H1 (cell line): Measurements from ENCODE around the gene ANKH. TPM values are rescaled to one million over a fixed set of nuclear protein-coding genes. Genes with fewer than 3 reads are reported as not detected.

Experiments
- CTCF ChIA-PET: fragments of 300-600 bp; sonication (Branson Sonifier 250); formaldehyde crosslinking; loops from one replicate; lab custom pipeline; 2021; ENCODE audit not compliant: partially characterized antibody; lab: Charles Lee
- POLR2A ChIA-PET: fragments of 300-600 bp; sonication (Branson Sonifier 250); formaldehyde crosslinking; loops from one replicate; lab custom pipeline; 2021; ENCODE audit warnings: inconsistent platforms; ENCODE audit not compliant: partially characterized antibody; lab: Charles Lee
- DNase-seq, 2 experiments: peaks; one replicate each; pipeline versions ENCODE4 v3.0.0 to v3.0.0-alpha.2; 2010 to 2022; ENCODE audit warnings: low spot score in 2 of 2, low read depth in 1 of 2, mixed read lengths in 1 of 2
- FAIRE-seq: peaks from 2 replicates; lab custom pipeline; 2011; peaks lifted over from hg19 to GRCh38; lab: Jason Lieb, UNC
- H2AFZ ChIP-seq: 2 replicates; pipeline ENCODE4 v1.8.1; 2012; ENCODE audit warnings: low read length, inconsistent platforms
- H2AK5ac ChIP-seq: 2 replicates; pipeline ENCODE4 v1.6.1; 2013; ENCODE audit warnings: low read depth, low read length
- H2BK120ac ChIP-seq: replicated peaks from 2 replicates; pipeline ENCODE3; 2013; ENCODE audit warnings: low read depth, low read length, inconsistent platforms
- H2BK12ac ChIP-seq: 2 replicates; pipeline ENCODE4 v1.6.1; 2013; ENCODE audit warnings: low read depth, low read length
- H2BK15ac ChIP-seq: 2 replicates; pipeline ENCODE4 v1.6.1; 2013; ENCODE audit warnings: low read length
- H2BK20ac ChIP-seq: 2 replicates; pipeline ENCODE4 v1.6.1; 2013; ENCODE audit warnings: low read length
- H2BK5ac ChIP-seq: 2 replicates; pipeline ENCODE4 v1.6.1; 2013; ENCODE audit warnings: low read depth, low read length
- H3K14ac ChIP-seq: 2 replicates; pipeline ENCODE4 v1.6.1; 2013; ENCODE audit warnings: inconsistent platforms; ENCODE audit not compliant: insufficient read length
- H3K18ac ChIP-seq: 2 replicates; pipeline ENCODE4 v1.6.1; 2013; ENCODE audit warnings: low read length; ENCODE audit errors: extremely low read depth
- H3K23ac ChIP-seq: 2 replicates; pipeline ENCODE4 v1.6.1; 2013; ENCODE audit warnings: inconsistent platforms; ENCODE audit not compliant: insufficient read length
- H3K23me2 ChIP-seq: 2 replicates; pipeline ENCODE4 v1.6.1; 2013; ENCODE audit warnings: low read depth, low read length
- H3K27ac ChIP-seq: 2 replicates; pipeline ENCODE4 v1.6.1; 2011; ENCODE audit warnings: low read depth, low read length, inconsistent platforms
- H3K27me3 ChIP-seq, 4 experiments: replicated peaks in 1 of 4; 1 replicate in 1 of 4; 2 replicates in 3 of 4; pipeline versions ENCODE4 v1.6.1 to v1.8.1; 2011 to 2013; ENCODE audit warnings: low read length in 3 of 4, mild to moderate bottlenecking in 3 of 4, inconsistent platforms in 2 of 4, mixed read lengths in 2 of 4, moderate library complexity in 1 of 4; ENCODE audit not compliant: control insufficient read depth in 3 of 4, insufficient read depth in 3 of 4; ENCODE audit errors: extremely low read depth in 1 of 4
- H3K36me3 ChIP-seq, 4 experiments: 2 replicates each; pipeline versions ENCODE4 v1.6.1 to v1.8.1; 2011 to 2013; ENCODE audit warnings: mild to moderate bottlenecking in 4 of 4, low read length in 3 of 4, moderate library complexity in 2 of 4, control low read depth in 1 of 4, inconsistent platforms in 1 of 4; ENCODE audit not compliant: insufficient read depth in 4 of 4, control insufficient read depth in 2 of 4
- H3K4ac ChIP-seq: replicated peaks from 2 replicates; pipeline ENCODE3; 2013; ENCODE audit warnings: low read length, low read depth, mixed read lengths, inconsistent platforms; ENCODE audit not compliant: insufficient read length
- H3K4me1 ChIP-seq, 4 experiments: replicated peaks in 1 of 4; 1 replicate in 1 of 4; 2 replicates in 3 of 4; pipeline versions ENCODE4 v1.6.1 to v1.8.1; 2011 to 2013; ENCODE audit warnings: low read length in 3 of 4, inconsistent platforms in 2 of 4, mixed read lengths in 1 of 4; ENCODE audit not compliant: insufficient read depth in 4 of 4, control insufficient read depth in 3 of 4
- H3K4me2 ChIP-seq, 2 experiments: 2 replicates each; pipeline versions ENCODE4 v1.6.1 to v1.8.1; 2011 to 2013; ENCODE audit warnings: low read depth in 2 of 2, low read length in 2 of 2, control low read depth in 1 of 2, inconsistent platforms in 1 of 2, mild to moderate bottlenecking in 1 of 2; ENCODE audit not compliant: insufficient read depth in 1 of 2
- H3K4me3 ChIP-seq, 4 experiments: fragments of 200-600, 300-600 bp in 1 of 4; sonication (generic), shearing (Covaris generic), sonication (Bioruptor Twin) in 1 of 4; 2 replicates each; pipeline versions ENCODE4 v1.5.1 to v1.8.1; 2011 to 2016; ENCODE audit warnings: low read length in 4 of 4, low read depth in 3 of 4, control low read depth in 2 of 4, inconsistent platforms in 2 of 4, mild to moderate bottlenecking in 2 of 4, mixed read lengths in 1 of 4, moderate library complexity in 1 of 4; ENCODE audit not compliant: insufficient read depth in 2 of 4; ENCODE audit errors: extremely low read depth in 1 of 4
- H3K56ac ChIP-seq: replicated peaks from 2 replicates; pipeline ENCODE3; 2013; ENCODE audit warnings: low read depth, mild to moderate bottlenecking, mixed read lengths, low read length, inconsistent platforms; ENCODE audit not compliant: insufficient read length
- H3K79me1 ChIP-seq: 2 replicates; pipeline ENCODE4 v1.6.1; 2013; ENCODE audit warnings: low read depth, low read length, control low read depth
- H3K79me2 ChIP-seq, 2 experiments: 2 replicates each; pipeline versions ENCODE4 v1.6.1 to v1.8.1; 2012 to 2013; ENCODE audit warnings: low read length in 2 of 2, mild to moderate bottlenecking in 2 of 2, inconsistent platforms in 1 of 2; ENCODE audit not compliant: insufficient read depth in 2 of 2, control insufficient read depth in 1 of 2
- H3K9ac ChIP-seq, 4 experiments: replicated peaks in 1 of 4; 1 replicate in 1 of 4; 2 replicates in 3 of 4; pipeline versions ENCODE4 v1.6.1 to v1.8.1; 2011 to 2013; ENCODE audit warnings: low read depth in 3 of 4, low read length in 3 of 4, control low read depth in 2 of 4, mild to moderate bottlenecking in 2 of 4, moderate library complexity in 2 of 4, inconsistent platforms in 1 of 4; ENCODE audit errors: extremely low read depth in 1 of 4
- H3K9me3 ChIP-seq, 2 experiments: 2 replicates each; pipeline versions ENCODE4 v1.6.1 to v1.8.1; 2012 to 2013; ENCODE audit warnings: mild to moderate bottlenecking in 2 of 2, moderate library complexity in 2 of 2, control low read depth in 1 of 2, inconsistent platforms in 1 of 2, low read depth in 1 of 2, low read length in 1 of 2, mixed read lengths in 1 of 2; ENCODE audit not compliant: insufficient read depth in 2 of 2
- H4K20me1 ChIP-seq, 2 experiments: replicated peaks in 1 of 2; 2 replicates each; pipeline versions ENCODE3 to v1.8.1; 2011 to 2013; ENCODE audit warnings: inconsistent platforms in 2 of 2, low read length in 2 of 2, mild to moderate bottlenecking in 1 of 2; ENCODE audit not compliant: insufficient read depth in 2 of 2, control insufficient read depth in 1 of 2
- H4K5ac ChIP-seq: 2 replicates; pipeline ENCODE4 v1.6.1; 2013; ENCODE audit warnings: low read length, low read depth, mixed read lengths, inconsistent platforms; ENCODE audit not compliant: insufficient read length
- H4K8ac ChIP-seq: 2 replicates; pipeline ENCODE4 v1.8.0; 2013; ENCODE audit warnings: mild to moderate bottlenecking, moderate library complexity, low read length, inconsistent platforms; ENCODE audit not compliant: insufficient read depth; ENCODE audit errors: extremely low read depth
- H4K91ac ChIP-seq: replicated peaks from 2 replicates; pipeline ENCODE3; 2013; ENCODE audit warnings: low read length, mixed read lengths, inconsistent platforms; ENCODE audit not compliant: insufficient read length
- ATF3 ChIP-seq: IDR thresholded peaks from 2 replicates; pipeline ENCODE4 v1.6.1; 2011; ENCODE audit warnings: low read depth, mild to moderate bottlenecking, low read length; ENCODE audit not compliant: insufficient read depth
- BACH1 ChIP-seq: IDR thresholded peaks from 2 replicates; pipeline ENCODE4 v1.6.1; 2012; ENCODE audit warnings: low read length, improper control_type of control experiment
- CREB1 ChIP-seq: IDR thresholded peaks from 2 replicates; pipeline ENCODE4 v1.6.1; 2012; ENCODE audit warnings: inconsistent platforms
- NRF1 ChIP-seq: IDR thresholded peaks from 2 replicates; pipeline ENCODE4 v1.6.1; 2011; ENCODE audit warnings: mild to moderate bottlenecking, low read depth, low read length, improper control_type of control experiment
- RXRA ChIP-seq: IDR thresholded peaks from 2 replicates; pipeline ENCODE4 v1.6.1; 2011; ENCODE audit warnings: low read depth, mild to moderate bottlenecking, low read length, moderate library complexity; ENCODE audit not compliant: insufficient read depth
- TAF1 ChIP-seq: IDR thresholded peaks from 2 replicates; pipeline ENCODE4 v1.6.1; 2011; ENCODE audit warnings: mild to moderate bottlenecking, low read depth, low read length
- TCF12 ChIP-seq: IDR thresholded peaks from 2 replicates; pipeline ENCODE4 v1.6.1; 2011; ENCODE audit warnings: low read depth, mild to moderate bottlenecking, low read length
- ZNF274 ChIP-seq: IDR thresholded peaks from 2 replicates; pipeline ENCODE4 v1.7.0; 2012; ENCODE audit warnings: low read length, borderline replicate concordance; ENCODE audit errors: extremely low read depth
- WGBS, 2 experiments: shearing (Covaris generic) in 1 of 2; methylation state at CpG; one replicate each; pipeline versions ENCODE4 v1.1.6 to v1.1.7; 2013 to 2015; ENCODE audit warnings: low lambda C conversion rate in 2 of 2, mixed read lengths in 2 of 2, inconsistent platforms in 1 of 2, low coverage in 1 of 2, missing lambda C conversion rate in 1 of 2; ENCODE audit not compliant: insufficient replicate concordance in 2 of 2, insufficient coverage in 1 of 2, insufficient read length in 1 of 2; ENCODE audit errors: extremely low coverage in 1 of 2, missing lambda C conversion rate in 1 of 2; 5-methylcytosine and 5-hydroxymethylcytosine counted together
- polyA plus RNA-seq, 7 experiments: library from polyadenylated mRNA; depleted of rRNA in 3 of 7; stranded (reverse) in 5 of 7; unstranded in 2 of 7; fragments of >200 nt in 5 of 7; fragments of 200-250 nt in 2 of 7; gene quantifications; 1 replicate in 5 of 7; 2 replicates in 1 of 7; 4 replicates in 1 of 7; pipeline versions ENCODE4 v1.2.1 to v1.2.3, GENCODE V29; 2011 to 2013; ENCODE audit warnings: missing spikeins in 2 of 7, mixed read lengths in 2 of 7
- total RNA-seq: library from RNA; stranded (reverse); fragmentation: NEBNext Ultra II Directional; extraction: Animal tissue kit (Norgen Biotek cat#: 25700); gene quantifications from 2 replicates; pipeline ENCODE4 v1.2.1, GENCODE V29; 2021

The ANKH gene
- total and polyA plus RNA-seq, 2 of the 8 experiments (the other 6 are each of a cell fraction or from before 2014, with no cell fraction given) = 5.3 to 13.0 TPM

GRCh38 chr5:14669415-14669814 is 202.2 kb downstream of the ANKH start:
- Histone ChIP-seq H2BK15ac (no peak overlapping the region), H3K4me1 (peaks cover 6 to 16% (median 13%) of the 10 kb centered on the region in 4 experiments; a peak in 5 of 7 replicates), H3K27ac (no peak overlapping the region), H4K5ac (no peak overlapping the region), H3K4me3 (no peak overlapping the region), H2AK5ac (no peak overlapping the region), H4K8ac (no peak overlapping the region), H3K27me3 (peaks cover 0 to 5% (median 3%) of the 10 kb centered on the region in 4 experiments; a peak in 3 of 7 replicates), H3K56ac (no peak overlapping the region), H3K9me3 (no peaks in the 10 kb centered on the region), H3K23me2 (no peaks in the 10 kb centered on the region), H3K36me3 (no peaks in the 10 kb centered on the region), H2BK5ac (no peak overlapping the region), H2BK120ac (no peak overlapping the region), H3K4me2 (no peak overlapping the region), H3K9ac (no peak overlapping the region), H3K18ac (no peak overlapping the region), H3K23ac (no peak overlapping the region), H2BK12ac (no peak overlapping the region), H4K20me1 (peaks cover 0 to 5% of the 10 kb centered on the region in 2 experiments), H3K14ac (no peak overlapping the region), H3K79me1 (peaks cover 12% of the 10 kb centered on the region; the same call in 1 of the 2 replicates), H2AFZ (no peak overlapping the region), H3K79me2 (peaks cover 0 to 75% of the 10 kb centered on the region in 2 experiments; a peak in 3 of 4 replicates), H2BK20ac (no peak overlapping the region), H4K91ac (no peak overlapping the region), H3K4ac (no peak overlapping the region)
- no peak for TF ChIP-seq RXRA
- TF ChIP-seq BACH1 = no peak
- TF ChIP-seq CREB1 = no peak
- TF ChIP-seq NRF1 = no peak
- TF ChIP-seq TAF1 = no peak
- TF ChIP-seq ZNF274 = no peak
- TF ChIP-seq TCF12 = no peak
- TF ChIP-seq ATF3 = no peak
- ChIA-PET POLR2A (no interaction called here), CTCF (interaction anchor here (0.6 to 1.5 kb wide), 4 partner anchors 15 to 94 kb away, joined by 3 to 6 read pairs (median 4); no protein-coding TSS in a partner anchor)
- no peak for FAIRE-seq
- no peak for DNase-seq
- 95% methylated on average over 5 of the region's 5 CpGs; no CpG with 5 or more reads in 1 of the 2 experiments for WGBS, 2 experiments
